ENCODE data around the gene LOXL3.

LOXL3 gene

GRCh38 chr2:74516650-74517049 lies 37.1 kb downstream of the LOXL3 start:
- H3K4me3 ChIP-seq (ENCODE audit: low read length): no peak overlapping the region
- H3K9ac ChIP-seq (ENCODE audit: low read length): no peak overlapping the region
- no peaks in the 10 kb centered on the region for H3K9me3 ChIP-seq (ENCODE audit: control insufficient read depth, low read depth, low read length)
- H3K4me1 ChIP-seq (ENCODE audit: control insufficient read depth, low read depth, low read length): no peaks in the 10 kb centered on the region
- peaks cover 100% of the 10 kb centered on the region for H3K27me3 ChIP-seq (ENCODE audit: control insufficient read depth, insufficient read depth, low read length)
- H3K27ac ChIP-seq (ENCODE audit: low read length): no peak overlapping the region
- H3K36me3 ChIP-seq (ENCODE audit: control insufficient read depth, low read depth, low read length): no peaks in the 10 kb centered on the region

- no peak overlapping the region for H3K9ac ChIP-seq (ENCODE audit: low read length)
- H3K9me3 ChIP-seq (ENCODE audit: control insufficient read depth, low read depth, low read length): no peaks in the 10 kb centered on the region
- no peaks in the 10 kb centered on the region for H3K4me1 ChIP-seq (ENCODE audit: control insufficient read depth, low read depth, low read length)
- H3K27me3 ChIP-seq (ENCODE audit: control insufficient read depth, insufficient read depth, low read length): peaks cover 100% of the 10 kb centered on the region
- peak overlapping the region; percentile 32 for H3K4me3 ChIP-seq (ENCODE audit: low read length)
- H3K36me3 ChIP-seq (ENCODE audit: control insufficient read depth, low read depth, low read length): no peaks in the 10 kb centered on the region
- H3K27ac ChIP-seq (ENCODE audit: low read length): no peak overlapping the region
Observed at GRCh38 chr2:74515981-74516633, 37.6 kb downstream of the LOXL3 start.

GRCh38 chr2:74515271-74515980 lies 38.3 kb downstream of the LOXL3 start:
- H3K4me3 ChIP-seq (ENCODE audit: low read length): peak overlapping the region; percentile 32
- no peaks in the 10 kb centered on the region for H3K36me3 ChIP-seq (ENCODE audit: control insufficient read depth, low read depth, low read length)
- no peak overlapping the region for H3K27ac ChIP-seq (ENCODE audit: low read length)
- H3K9ac ChIP-seq (ENCODE audit: low read length): no peak overlapping the region
- no peaks in the 10 kb centered on the region for H3K4me1 ChIP-seq (ENCODE audit: control insufficient read depth, low read depth, low read length)
- no peaks in the 10 kb centered on the region for H3K9me3 ChIP-seq (ENCODE audit: control insufficient read depth, low read depth, low read length)
- peaks cover 100% of the 10 kb centered on the region for H3K27me3 ChIP-seq (ENCODE audit: control insufficient read depth, insufficient read depth, low read length)

- Histone ChIP-seq H3K4me1 (ENCODE audit: control insufficient read depth, low read depth, low read length) (no peaks in the 10 kb centered on the region), H3K27ac (ENCODE audit: low read length) (no peak within 1 kb of the TSS), H3K36me3 (ENCODE audit: control insufficient read depth, low read depth, low read length) (no peaks in the 10 kb centered on the region), H3K9me3 (ENCODE audit: control insufficient read depth, low read depth, low read length) (no peaks in the 10 kb centered on the region), H3K27me3 (ENCODE audit: control insufficient read depth, insufficient read depth, low read length) (peaks cover 100% of the 10 kb centered on the region), H3K4me3 (ENCODE audit: low read length) (peak within 1 kb of the TSS; percentile 37), H3K9ac (ENCODE audit: low read length) (no peak within 1 kb of the TSS)
Observed at GRCh38 chr2:74514368-74515270, 39.1 kb downstream of the LOXL3 start, which contains the start of gene TLX2. Gene TLX2 (plus strand): TSS chr2:74514450. CDS start chr2:74514807, 357 bp downstream.

- Histone ChIP-seq H3K9me3 (ENCODE audit: control insufficient read depth, low read depth, low read length) (no peaks in the 10 kb centered on the region), H3K36me3 (ENCODE audit: control insufficient read depth, low read depth, low read length) (no peaks in the 10 kb centered on the region), H3K9ac (ENCODE audit: low read length) (no peak overlapping the region), H3K27ac (ENCODE audit: low read length) (no peak overlapping the region), H3K27me3 (ENCODE audit: control insufficient read depth, insufficient read depth, low read length) (peaks cover 100% of the 10 kb centered on the region), H3K4me1 (ENCODE audit: control insufficient read depth, low read depth, low read length) (peaks cover under 1% of the 10 kb centered on the region), H3K4me3 (ENCODE audit: low read length) (peak overlapping the region; percentile 37)
Observed at GRCh38 chr2:74513605-74514367, 40.0 kb downstream of the LOXL3 start.

GRCh38 chr2:74512744-74513604 lies 40.8 kb downstream of the LOXL3 start:
- no peaks in the 10 kb centered on the region for H3K36me3 ChIP-seq (ENCODE audit: control insufficient read depth, low read depth, low read length)
- no peak overlapping the region for H3K9ac ChIP-seq (ENCODE audit: low read length)
- peaks cover 7% of the 10 kb centered on the region for H3K4me1 ChIP-seq (ENCODE audit: control insufficient read depth, low read depth, low read length)
- no peak overlapping the region for H3K27ac ChIP-seq (ENCODE audit: low read length)
- H3K27me3 ChIP-seq (ENCODE audit: control insufficient read depth, insufficient read depth, low read length): peaks cover 100% of the 10 kb centered on the region
- H3K4me3 ChIP-seq (ENCODE audit: low read length): peak overlapping the region; percentile 37
- no peaks in the 10 kb centered on the region for H3K9me3 ChIP-seq (ENCODE audit: control insufficient read depth, low read depth, low read length)

- Histone ChIP-seq H3K4me1 (ENCODE audit: control insufficient read depth, low read depth, low read length) (peaks cover 12% of the 10 kb centered on the region), H3K9me3 (ENCODE audit: control insufficient read depth, low read depth, low read length) (no peaks in the 10 kb centered on the region), H3K27me3 (ENCODE audit: control insufficient read depth, insufficient read depth, low read length) (peaks cover 90% of the 10 kb centered on the region), H3K9ac (ENCODE audit: low read length) (no peak overlapping the region), H3K36me3 (ENCODE audit: control insufficient read depth, low read depth, low read length) (no peaks in the 10 kb centered on the region), H3K4me3 (ENCODE audit: low read length) (no peak overlapping the region), H3K27ac (ENCODE audit: low read length) (no peak overlapping the region)
Observed at GRCh38 chr2:74511104-74511989, 42.4 kb downstream of the LOXL3 start.

- H3K9me3 ChIP-seq (ENCODE audit: control insufficient read depth, low read depth, low read length): no peaks in the 10 kb centered on the region
- H3K4me3 ChIP-seq (ENCODE audit: low read length): no peak overlapping the region
- H3K27me3 ChIP-seq (ENCODE audit: control insufficient read depth, insufficient read depth, low read length): peaks cover 90% of the 10 kb centered on the region
Observed at GRCh38 chr2:74510272-74510671, 43.5 kb downstream of the LOXL3 start.

GRCh38 chr2:74507926-74508520 lies 45.7 kb downstream of the LOXL3 start:
- Histone ChIP-seq H3K27ac (ENCODE audit: low read length) (no peak overlapping the region), H3K36me3 (ENCODE audit: control insufficient read depth, low read depth, low read length) (peaks cover 10% of the 10 kb centered on the region), H3K4me1 (ENCODE audit: control insufficient read depth, low read depth, low read length) (peaks cover 16% of the 10 kb centered on the region), H3K9me3 (ENCODE audit: control insufficient read depth, low read depth, low read length) (no peaks in the 10 kb centered on the region), H3K4me3 (ENCODE audit: low read length) (peak overlapping the region; percentile 99), H3K9ac (ENCODE audit: low read length) (peak overlapping the region; percentile 88), H3K27me3 (ENCODE audit: control insufficient read depth, insufficient read depth, low read length) (peaks cover 90% of the 10 kb centered on the region)

More at GRCh38 chr2:74510272-74510671, 43.5 kb downstream of the LOXL3 start:
- H3K27ac ChIP-seq (ENCODE audit: low read length): no peak overlapping the region
- no peak overlapping the region for H3K9ac ChIP-seq (ENCODE audit: low read length)
- peaks cover 7% of the 10 kb centered on the region for H3K36me3 ChIP-seq (ENCODE audit: control insufficient read depth, low read depth, low read length)
- peaks cover 12% of the 10 kb centered on the region for H3K4me1 ChIP-seq (ENCODE audit: control insufficient read depth, low read depth, low read length)

All from iPS-18a (cell line).